Fibroblast of lung (primary cell): ENCODE results near the gene ALAS1. TPM values are rescaled to one million over a fixed set of nuclear protein-coding genes. Genes with fewer than 3 reads are reported as not detected.

ENCODE experiments used
- DNase-seq, 2 donors: peaks; one replicate each; pipeline versions ENCODE4 v3.0.0 to v3.0.0-alpha.2; 2010; ENCODE audit warnings: low read depth in 2 of 2
- H2AFZ ChIP-seq: 2 replicates; pipeline ENCODE4 v1.5.1; 2012; ENCODE audit warnings: low read length, control low read depth, inconsistent platforms
- H3K27ac ChIP-seq: 2 replicates; pipeline ENCODE4 v1.5.1; 2011; ENCODE audit warnings: low read length, control low read depth; ENCODE audit not compliant: insufficient read depth
- H3K27me3 ChIP-seq: 2 replicates; pipeline ENCODE4 v1.5.1; 2011; ENCODE audit warnings: mild to moderate bottlenecking, low read length; ENCODE audit not compliant: control insufficient read depth, insufficient read depth
- H3K36me3 ChIP-seq: 2 replicates; pipeline ENCODE4 v1.5.1; 2011; ENCODE audit warnings: low read length; ENCODE audit not compliant: control insufficient read depth, insufficient read depth
- H3K4me1 ChIP-seq: 2 replicates; pipeline ENCODE4 v1.5.1; 2011; ENCODE audit warnings: low read length; ENCODE audit not compliant: control insufficient read depth, insufficient read depth; ENCODE audit errors: extremely low read depth
- H3K4me2 ChIP-seq: 2 replicates; pipeline ENCODE4 v1.5.1; 2011; ENCODE audit warnings: low read length, control low read depth; ENCODE audit not compliant: insufficient read depth; ENCODE audit errors: extremely low read depth
- H3K4me3 ChIP-seq, 4 experiments: fragments of 200-600 bp in 1 of 4; sonication (generic) in 1 of 4; replicated peaks in 1 of 4; 2 replicates each; pipeline ENCODE4 v1.5.1; 2011 to 2016; ENCODE audit warnings: low read length in 4 of 4, low read depth in 3 of 4, mild to moderate bottlenecking in 3 of 4, control low read depth in 2 of 4, inconsistent platforms in 1 of 4, mixed read lengths in 1 of 4; ENCODE audit not compliant: insufficient read depth in 1 of 4; ENCODE audit errors: control extremely low read depth in 1 of 4
- H3K79me2 ChIP-seq: 2 replicates; pipeline ENCODE4 v1.5.1; 2012; ENCODE audit warnings: mild to moderate bottlenecking, low read length, inconsistent platforms; ENCODE audit not compliant: control insufficient read depth, insufficient read depth
- H3K9ac ChIP-seq: 2 replicates; pipeline ENCODE4 v1.5.1; 2011; ENCODE audit warnings: mild to moderate bottlenecking, low read length, control low read depth; ENCODE audit not compliant: insufficient read depth
- H3K9me3 ChIP-seq: 2 replicates; pipeline ENCODE4 v1.5.1; 2012; ENCODE audit warnings: low read depth, low read length; ENCODE audit not compliant: control insufficient read depth, insufficient read depth
- H4K20me1 ChIP-seq: 2 replicates; pipeline ENCODE4 v1.5.1; 2011; ENCODE audit warnings: low read length; ENCODE audit not compliant: control insufficient read depth, insufficient read depth; ENCODE audit errors: extremely low read depth
- CTCF ChIP-seq, 2 donors: IDR thresholded peaks in 1 of 2; conservative IDR thresholded peaks in 1 of 2; 1 replicate in 1 of 2; 2 replicates in 1 of 2; pipeline ENCODE4 v1.5.1; 2011 to 2012; ENCODE audit warnings: low read length in 2 of 2, control low read depth in 1 of 2, inconsistent platforms in 1 of 2, low read depth in 1 of 2, mild to moderate bottlenecking in 1 of 2
- EZH2 ChIP-seq: IDR thresholded peaks from 2 replicates; pipeline ENCODE4 v1.5.1; 2012; ENCODE audit warnings: low read length, control low read depth, mild to moderate bottlenecking; ENCODE audit errors: missing control alignments
- polyA plus RNA-seq, 2 donors: library from polyadenylated mRNA; depleted of rRNA in 1 of 2; stranded (reverse) in 1 of 2; unstranded in 1 of 2; fragments of >200 nt; gene quantifications; 2 replicates each; pipeline ENCODE4 v1.2.1, GENCODE V29; 2011 to 2012; ENCODE audit warnings: missing spikeins in 1 of 2
- total RNA-seq: library from RNA; depleted of rRNA; stranded (reverse); fragments of >200 nt; gene quantifications from 2 replicates; pipeline ENCODE4 v1.2.1, GENCODE V29; 2014

The ALAS1 gene
- total and polyA plus RNA-seq, 2 donors (not counting 1 experiment from before 2014, with no cell fraction given) = 60.9 to 61.8 TPM

DNA sequence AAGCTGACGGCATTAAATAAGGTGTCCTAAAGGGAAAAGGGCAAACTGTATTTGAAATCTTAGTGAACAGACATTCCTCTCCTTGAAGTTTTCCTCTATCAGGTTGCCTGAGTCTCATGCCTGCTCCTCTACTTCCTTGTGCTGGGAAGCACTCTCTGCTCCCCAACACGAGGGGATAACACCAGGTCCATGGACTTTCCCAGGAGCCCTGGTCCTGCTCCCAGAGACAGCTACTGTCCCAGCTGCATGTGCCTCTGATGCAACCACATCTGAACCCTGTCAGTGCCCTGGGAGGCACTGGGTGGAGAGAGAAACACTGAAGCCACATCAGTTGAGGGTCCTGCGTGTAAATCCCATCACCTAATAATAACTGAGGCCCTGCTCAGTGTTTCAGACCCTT, 20.1 kb downstream of the ALAS1 start:
- Histone ChIP-seq H3K4me1 (peaks cover 9% of the 10 kb centered on the region), H4K20me1 (no peaks in the 10 kb centered on the region), H3K27ac (no peak overlapping the region), H3K9me3 (no peaks in the 10 kb centered on the region), H3K79me2 (no peaks in the 10 kb centered on the region), H3K9ac (no peak overlapping the region), H2AFZ (no peak overlapping the region), H3K4me3 (no peak overlapping the region), H3K36me3 (peaks cover 8% of the 10 kb centered on the region), H3K27me3 (no peaks in the 10 kb centered on the region), H3K4me2 (no peak overlapping the region)
- no peak for DNase-seq
- TF ChIP-seq EZH2 = no peak
- no peak for TF ChIP-seq CTCF (conservative IDR thresholded peaks at IDR 0.05 in 1 of 2, IDR thresholded peaks at IDR 0.05 in 1 of 2; ENCODE audit: low read depth in 1 of 2, low read length in 2 of 2)

DNA sequence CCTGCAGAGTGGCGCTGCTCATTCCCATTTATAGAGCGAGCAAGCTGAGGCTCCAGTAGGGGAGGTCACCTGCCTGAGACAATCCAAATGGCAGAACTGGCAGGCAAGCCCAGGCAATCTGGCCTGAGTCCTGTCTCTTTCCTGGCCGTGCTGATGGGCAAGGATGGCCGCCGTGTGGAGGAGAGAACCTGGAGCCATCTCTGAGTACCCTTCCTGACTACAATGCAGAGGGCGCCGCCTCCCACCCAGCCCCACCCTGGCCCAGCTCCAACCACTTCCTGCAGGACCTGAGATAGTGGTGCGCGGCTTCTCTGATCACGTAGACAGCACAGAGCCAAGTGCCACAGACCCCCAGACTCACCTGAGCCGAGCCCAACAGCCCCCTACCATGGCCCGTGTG, 20.5 kb downstream of the ALAS1 start:
- no peaks in the 10 kb centered on the region for H3K27me3 ChIP-seq
- no peaks in the 10 kb centered on the region for H3K9me3 ChIP-seq
- H3K9ac ChIP-seq = no peak overlapping the region
- H2AFZ ChIP-seq = no peak overlapping the region
- H4K20me1 ChIP-seq = no peaks in the 10 kb centered on the region
- no peak overlapping the region for H3K4me2 ChIP-seq
- peaks cover 6% of the 10 kb centered on the region for H3K36me3 ChIP-seq
- H3K4me1 ChIP-seq = peaks cover 9% of the 10 kb centered on the region
- no peak for TF ChIP-seq EZH2
- H3K79me2 ChIP-seq = no peaks in the 10 kb centered on the region
- DNase-seq = no peak
- no peak overlapping the region for H3K27ac ChIP-seq
- H3K4me3 ChIP-seq = no peak overlapping the region

- H3K36me3 ChIP-seq = peaks cover 4% of the 10 kb centered on the region
- H3K27ac ChIP-seq = no peak overlapping the region
- H3K9ac ChIP-seq = no peak overlapping the region
- peaks cover 9% of the 10 kb centered on the region for H3K4me1 ChIP-seq
- H3K4me3 ChIP-seq = no peak overlapping the region
- H3K4me2 ChIP-seq = no peak overlapping the region
- no peaks in the 10 kb centered on the region for H3K9me3 ChIP-seq
- H2AFZ ChIP-seq = no peak overlapping the region
- H3K79me2 ChIP-seq = no peaks in the 10 kb centered on the region
- H3K27me3 ChIP-seq = no peaks in the 10 kb centered on the region
- H4K20me1 ChIP-seq = no peaks in the 10 kb centered on the region
- DNase-seq = no peak
- TF ChIP-seq CTCF (conservative IDR thresholded peaks at IDR 0.05 in 1 of 2, IDR thresholded peaks at IDR 0.05 in 1 of 2; ENCODE audit: low read depth in 1 of 2, low read length in 2 of 2) (no peak), EZH2 (no peak)
Measured at GRCh38 chr3:52218937-52219650, 21.1 kb downstream of the ALAS1 start.
